Activated naive CD4-positive, alpha-beta T cell treated with anti-CD3 and anti-CD28 coated beads, Interleukin-2, amount 50 U/mL, for 24 hours (primary cell): ENCODE measurements around the gene ANKDD1A.

ENCODE experiments used
- H3K27ac Mint-ChIP-seq: one replicate; pipeline ENCODE4 v1.8.0; 2021; ENCODE audit warnings: mild to moderate bottlenecking, mixed read lengths
- H3K27me3 Mint-ChIP-seq: one replicate; pipeline ENCODE4 v1.8.0; 2021; ENCODE audit warnings: mixed read lengths
- H3K36me3 Mint-ChIP-seq: one replicate; pipeline ENCODE4 v1.8.0; 2021; ENCODE audit warnings: mixed read lengths
- H3K4me1 Mint-ChIP-seq: one replicate; pipeline ENCODE4 v1.8.0; 2021; ENCODE audit warnings: mixed read lengths
- H3K4me3 Mint-ChIP-seq: one replicate; pipeline ENCODE4 v1.8.0; 2021; ENCODE audit warnings: mild to moderate bottlenecking, mixed read lengths
- H3K9me3 Mint-ChIP-seq: one replicate; pipeline ENCODE4 v1.8.0; 2021; ENCODE audit warnings: mixed read lengths

ANKDD1A gene

DNA sequence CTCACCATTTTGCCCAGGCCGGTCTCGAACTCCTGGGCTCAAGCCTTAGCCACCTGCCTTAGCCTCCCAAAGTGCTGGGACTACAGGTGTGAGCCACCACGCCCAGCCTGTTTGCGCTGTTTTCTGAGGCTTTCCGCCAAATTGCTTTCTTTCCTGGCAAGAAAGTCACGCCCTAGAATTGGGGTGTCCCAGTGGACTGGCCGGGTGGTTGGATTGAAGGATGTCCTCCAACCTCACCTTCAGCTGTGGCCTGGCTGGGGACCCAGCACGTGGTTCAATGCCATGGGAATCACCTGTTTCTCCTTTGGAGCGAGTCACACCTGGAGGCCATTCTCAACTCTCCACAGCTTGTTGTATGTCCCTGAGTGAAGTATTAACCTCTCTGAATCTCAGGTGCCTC lies 5.8 kb upstream of the ANKDD1A start:
- no peak overlapping the region for H3K27ac Mint-ChIP-seq
- no peaks in the 10 kb centered on the region for H3K27me3 Mint-ChIP-seq
- H3K9me3 Mint-ChIP-seq: no peaks in the 10 kb centered on the region
- peaks cover 1% of the 10 kb centered on the region for H3K36me3 Mint-ChIP-seq
- H3K4me3 Mint-ChIP-seq: no peak overlapping the region
- peaks cover 41% of the 10 kb centered on the region for H3K4me1 Mint-ChIP-seq

DNA sequence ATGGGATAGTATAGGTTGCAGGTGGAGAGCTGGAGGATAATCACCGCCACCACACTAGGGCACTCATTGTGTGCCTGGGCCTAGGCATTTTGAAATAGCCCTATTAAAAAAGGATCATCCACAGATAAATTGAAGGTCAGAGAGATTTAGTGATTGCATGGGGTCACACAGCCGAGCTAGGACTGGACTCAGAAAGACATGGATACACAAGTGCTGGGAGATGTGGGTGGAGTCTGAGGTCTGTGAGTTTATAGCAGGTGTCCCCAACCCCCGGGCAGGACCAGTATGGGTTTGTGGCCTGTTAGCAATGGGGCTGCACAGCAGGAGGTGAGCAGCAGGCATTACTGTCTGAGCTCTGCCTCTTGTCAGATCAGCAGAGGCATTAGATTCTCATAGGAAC lies 5.3 kb upstream of the ANKDD1A start:
- H3K4me3 Mint-ChIP-seq: no peak overlapping the region
- peaks cover 45% of the 10 kb centered on the region for H3K4me1 Mint-ChIP-seq
- H3K36me3 Mint-ChIP-seq: peaks cover 1% of the 10 kb centered on the region
- no peaks in the 10 kb centered on the region for H3K9me3 Mint-ChIP-seq
- H3K27me3 Mint-ChIP-seq: peaks cover 3% of the 10 kb centered on the region
- no peak overlapping the region for H3K27ac Mint-ChIP-seq

DNA sequence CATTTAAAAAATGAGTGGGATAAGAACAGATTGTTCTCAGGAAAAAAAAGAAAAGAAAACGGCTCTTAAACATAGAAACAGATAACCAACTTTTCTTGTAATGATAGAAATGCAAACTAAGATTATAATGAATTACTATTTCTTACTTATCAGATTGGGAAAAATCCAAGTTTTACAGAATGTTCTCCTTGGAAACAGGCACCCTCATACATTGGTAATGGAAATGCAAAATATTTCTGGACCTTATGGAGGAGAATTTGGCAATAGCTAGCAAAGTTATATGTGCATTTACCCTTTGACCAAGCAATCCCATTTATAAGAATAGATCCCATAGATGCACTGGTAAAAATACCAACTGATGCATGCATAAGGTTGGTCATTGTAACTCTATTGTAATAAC lies 3.7 kb upstream of the ANKDD1A start:
- H3K27me3 Mint-ChIP-seq: peaks cover 3% of the 10 kb centered on the region
- no peak overlapping the region for H3K4me3 Mint-ChIP-seq
- H3K36me3 Mint-ChIP-seq: peaks cover 1% of the 10 kb centered on the region
- H3K4me1 Mint-ChIP-seq: peaks cover 32% of the 10 kb centered on the region
- no peaks in the 10 kb centered on the region for H3K9me3 Mint-ChIP-seq
- H3K27ac Mint-ChIP-seq: no peak overlapping the region

DNA sequence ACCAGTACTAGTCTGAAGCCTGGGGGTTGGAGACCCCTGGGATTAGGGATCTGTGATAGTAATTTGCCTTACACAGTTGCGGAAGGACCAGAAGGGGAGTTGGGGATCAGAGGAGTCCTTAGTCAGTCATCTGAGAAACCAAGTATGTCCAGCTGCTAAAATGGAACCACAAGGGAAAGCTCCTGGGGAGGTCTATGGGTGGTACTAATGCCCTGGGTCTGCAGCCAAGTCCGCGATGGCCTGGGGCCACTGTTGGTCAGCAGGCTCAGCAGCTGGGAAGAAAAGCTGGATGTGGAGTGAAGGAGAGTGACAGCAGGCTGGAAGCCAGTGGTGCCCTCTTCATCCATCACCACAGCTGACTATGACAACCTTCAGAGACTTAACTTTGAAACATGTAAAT lies 2.2 kb upstream of the ANKDD1A start:
- H3K4me1 Mint-ChIP-seq: peaks cover 16% of the 10 kb centered on the region
- H3K27ac Mint-ChIP-seq: no peak overlapping the region
- H3K27me3 Mint-ChIP-seq: peaks cover 3% of the 10 kb centered on the region
- H3K36me3 Mint-ChIP-seq: peaks cover 1% of the 10 kb centered on the region
- no peak overlapping the region for H3K4me3 Mint-ChIP-seq
- no peaks in the 10 kb centered on the region for H3K9me3 Mint-ChIP-seq

DNA sequence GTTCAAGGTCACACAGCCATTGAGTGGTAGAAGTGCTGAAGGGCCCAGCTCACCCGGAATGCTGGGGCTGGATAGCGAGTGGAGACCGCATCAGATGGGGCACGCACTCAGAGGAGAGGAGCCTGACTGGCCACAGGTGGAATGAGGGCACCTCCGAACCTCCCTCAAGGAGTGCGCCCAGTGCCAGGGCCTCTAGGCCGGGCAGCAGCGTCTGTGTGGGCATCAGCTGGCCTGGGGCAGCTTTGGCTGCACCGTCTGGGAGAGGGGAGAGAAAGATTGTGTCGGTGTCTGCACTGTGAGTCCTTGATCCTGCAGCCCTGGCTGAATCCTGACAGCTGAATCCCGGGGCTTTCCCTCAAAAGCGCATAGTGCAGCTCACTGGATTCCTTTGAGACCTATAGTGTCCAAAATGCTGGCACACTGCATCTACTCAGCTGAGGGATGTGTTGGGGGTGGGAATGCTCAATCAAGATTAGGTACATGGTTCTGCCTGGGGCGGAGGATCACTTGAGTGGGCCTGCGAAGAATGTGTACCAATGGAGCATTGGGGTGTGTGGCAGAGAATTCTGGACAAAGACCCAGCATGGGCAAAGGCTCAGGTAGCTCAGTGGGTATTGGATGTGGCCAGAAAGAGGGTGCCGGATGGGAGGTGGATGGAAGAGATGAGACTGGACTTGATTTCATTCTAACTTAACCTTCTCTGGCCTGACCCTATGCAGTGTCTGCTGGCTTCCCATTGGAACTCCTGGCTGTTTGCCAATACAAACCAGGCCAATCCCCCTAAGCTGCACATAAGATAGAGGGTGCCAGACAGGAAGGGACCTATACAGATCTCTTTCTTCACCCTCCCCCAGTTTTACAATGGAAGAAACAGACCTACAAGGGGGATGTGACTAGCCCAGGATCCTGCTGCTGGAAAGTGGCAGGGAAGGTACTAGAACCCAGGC lies 950 bp downstream of the ANKDD1A start:
- Mint-ChIP-seq H3K36me3 (peaks cover 2% of the 10 kb centered on the region), H3K27ac (no peak overlapping the region), H3K4me3 (no peak overlapping the region), H3K27me3 (peaks cover 3% of the 10 kb centered on the region), H3K9me3 (no peaks in the 10 kb centered on the region), H3K4me1 (peaks cover 8% of the 10 kb centered on the region)

DNA sequence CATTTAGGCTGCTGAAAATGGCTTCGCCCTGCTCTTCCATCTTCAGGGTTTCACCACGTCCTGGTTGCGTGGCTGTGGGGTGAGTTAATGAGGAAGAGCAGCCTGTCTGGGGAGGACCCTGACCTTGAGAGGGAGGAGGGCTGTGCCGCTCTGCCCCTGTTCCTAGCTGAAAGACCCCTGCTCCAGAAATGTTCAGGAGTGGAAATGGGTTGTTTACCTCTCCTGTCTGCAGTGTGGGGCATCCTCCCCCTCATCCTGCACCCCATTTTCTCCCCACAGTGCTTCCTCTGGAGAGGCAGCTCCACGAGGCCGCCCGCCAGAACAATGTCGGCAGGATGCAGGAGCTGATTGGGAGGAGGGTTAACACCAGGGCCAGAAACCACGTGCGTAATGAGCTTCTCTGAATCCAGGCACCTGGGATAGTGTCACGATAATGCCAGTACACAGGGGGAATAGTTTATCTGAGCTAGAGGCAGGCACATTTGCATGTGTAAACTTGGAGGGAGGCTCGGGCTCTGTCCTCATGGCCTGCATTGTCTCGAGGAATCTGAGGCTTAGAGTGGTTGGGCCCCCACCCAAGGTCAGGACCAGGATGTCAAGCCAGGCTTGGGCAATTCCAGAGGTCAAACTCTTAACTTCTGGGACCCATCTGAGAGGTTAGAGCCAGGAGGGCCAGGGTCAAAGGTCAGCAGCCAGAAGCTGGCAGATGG lies 4.0 kb downstream of the ANKDD1A start:
- Mint-ChIP-seq H3K27me3 (peaks cover 3% of the 10 kb centered on the region), H3K36me3 (peaks cover 2% of the 10 kb centered on the region), H3K4me3 (no peak overlapping the region), H3K9me3 (no peaks in the 10 kb centered on the region), H3K4me1 (peaks cover 8% of the 10 kb centered on the region), H3K27ac (no peak overlapping the region)

DNA sequence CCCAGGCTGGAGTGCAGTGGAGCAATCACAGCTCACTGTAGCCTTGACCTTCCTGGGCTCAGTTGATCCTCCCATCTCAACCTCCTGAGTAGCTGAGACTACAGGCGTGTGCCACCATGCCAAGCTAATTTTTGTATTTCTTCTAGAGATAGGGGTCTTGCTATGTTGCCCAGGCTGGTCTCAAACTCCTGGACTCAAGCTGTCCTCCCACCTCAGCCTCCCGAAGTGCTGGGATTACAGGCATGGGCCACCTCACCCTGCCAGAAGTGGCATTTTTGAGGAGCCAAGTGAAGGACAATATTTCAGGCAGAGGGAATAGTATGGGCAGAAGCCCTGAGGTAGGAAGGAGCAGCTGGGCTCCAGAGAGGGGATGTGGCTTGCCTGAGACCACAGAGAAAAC lies 4.7 kb downstream of the ANKDD1A start:
- H3K4me3 Mint-ChIP-seq: no peak overlapping the region
- peaks cover 2% of the 10 kb centered on the region for H3K36me3 Mint-ChIP-seq

DNA sequence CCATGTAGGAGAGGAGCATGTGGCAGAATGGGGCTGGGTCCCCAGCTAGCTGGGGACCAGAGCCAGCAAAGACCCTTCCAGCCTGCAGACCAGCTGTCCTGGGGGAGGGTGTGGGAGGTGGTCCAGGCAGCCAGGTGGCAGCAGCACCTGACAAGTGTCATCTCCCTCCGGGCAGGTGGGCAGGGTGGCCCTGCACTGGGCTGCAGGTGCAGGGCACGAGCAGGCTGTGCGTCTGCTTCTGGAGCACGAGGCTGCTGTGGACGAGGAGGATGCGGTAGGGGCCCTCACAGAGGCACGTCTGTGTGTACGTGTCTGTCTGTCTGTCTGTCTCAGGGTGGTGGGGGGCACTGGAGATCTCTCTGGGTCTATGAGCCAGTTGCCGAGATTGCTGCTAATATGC lies 5.5 kb downstream of the ANKDD1A start:
- no peaks in the 10 kb centered on the region for H3K4me1 Mint-ChIP-seq
- H3K4me3 Mint-ChIP-seq: no peak overlapping the region
- H3K27me3 Mint-ChIP-seq: no peaks in the 10 kb centered on the region
- H3K27ac Mint-ChIP-seq: no peak overlapping the region
- H3K9me3 Mint-ChIP-seq: no peaks in the 10 kb centered on the region
- H3K36me3 Mint-ChIP-seq: peaks cover 2% of the 10 kb centered on the region

More for the DNA sequence above, 4.7 kb downstream of the ANKDD1A start:
- Mint-ChIP-seq H3K27me3 (peaks cover under 1% of the 10 kb centered on the region), H3K9me3 (no peaks in the 10 kb centered on the region), H3K4me1 (peaks cover 2% of the 10 kb centered on the region), H3K27ac (no peak overlapping the region)

DNA sequence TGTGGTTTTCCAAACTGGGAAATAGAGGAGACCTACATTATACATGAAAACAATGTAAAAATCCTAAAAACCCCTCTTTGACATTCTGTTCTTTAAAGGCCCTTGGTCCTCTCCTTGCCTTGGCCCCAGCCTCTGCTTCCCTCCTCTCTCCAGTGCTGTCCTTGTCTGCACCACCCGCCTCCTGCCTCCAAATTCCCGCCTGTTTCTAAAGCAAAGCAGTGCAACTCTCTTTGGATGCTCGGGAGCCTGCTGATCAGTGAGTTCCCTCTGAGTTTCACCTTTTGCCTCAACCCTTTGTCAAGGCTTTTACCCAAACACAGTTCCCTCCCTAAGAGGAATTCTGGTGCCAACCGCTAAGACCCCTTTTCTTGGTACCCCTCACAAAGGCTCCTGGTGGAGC lies 8.0 kb downstream of the ANKDD1A start:
- Mint-ChIP-seq H3K27me3 (no peaks in the 10 kb centered on the region), H3K4me3 (no peak overlapping the region), H3K27ac (no peak overlapping the region), H3K9me3 (no peaks in the 10 kb centered on the region), H3K36me3 (peaks cover 2% of the 10 kb centered on the region), H3K4me1 (no peaks in the 10 kb centered on the region)

DNA sequence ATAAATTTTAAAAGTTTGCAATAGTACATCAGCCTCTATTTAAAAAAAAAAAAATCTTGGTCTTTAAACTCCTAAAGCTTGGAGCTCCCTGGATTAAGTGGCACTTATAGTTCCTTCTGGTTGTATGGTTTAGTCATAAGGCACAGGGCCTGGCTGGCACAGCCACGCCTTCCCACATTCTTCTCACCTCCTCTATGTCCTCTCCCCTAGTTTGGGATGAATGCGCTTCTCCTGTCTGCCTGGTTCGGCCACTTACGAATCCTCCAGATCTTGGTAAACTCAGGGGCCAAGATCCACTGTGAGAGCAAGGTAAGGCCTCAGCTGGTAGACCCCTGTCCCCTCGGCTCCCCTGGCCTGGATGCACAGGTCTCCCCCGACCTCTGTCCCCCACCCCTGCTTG lies 10.0 kb downstream of the ANKDD1A start:
- Mint-ChIP-seq H3K27me3 (no peaks in the 10 kb centered on the region), H3K27ac (no peak overlapping the region)

DNA sequence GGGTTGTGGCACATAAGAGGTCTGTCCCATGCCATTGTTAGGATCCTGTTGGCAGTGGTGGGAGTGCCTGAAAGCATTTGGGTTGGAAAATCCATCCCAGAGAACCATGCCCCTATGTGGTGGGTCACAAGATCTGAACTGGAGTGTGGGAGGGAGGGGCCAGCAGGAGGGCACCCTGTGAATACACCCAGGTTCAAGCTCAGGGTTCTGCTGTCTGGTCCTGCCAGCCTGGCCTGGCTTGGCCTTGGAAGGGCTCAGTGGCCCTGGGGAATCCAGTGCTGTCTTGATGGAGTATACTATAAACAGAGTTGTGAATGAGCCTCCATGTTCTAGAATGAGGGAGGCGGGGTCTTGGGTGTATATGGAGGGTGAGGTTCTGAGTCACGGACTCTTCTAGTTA lies 11.8 kb downstream of the ANKDD1A start:
- Mint-ChIP-seq H3K4me1 (no peaks in the 10 kb centered on the region), H3K4me3 (no peak overlapping the region), H3K36me3 (peaks cover 6% of the 10 kb centered on the region), H3K9me3 (no peaks in the 10 kb centered on the region), H3K27ac (no peak overlapping the region), H3K27me3 (no peaks in the 10 kb centered on the region)

More for the DNA sequence above, 10.0 kb downstream of the ANKDD1A start:
- H3K36me3 Mint-ChIP-seq: peaks cover 6% of the 10 kb centered on the region
- H3K9me3 Mint-ChIP-seq: no peaks in the 10 kb centered on the region
- no peaks in the 10 kb centered on the region for H3K4me1 Mint-ChIP-seq
- H3K4me3 Mint-ChIP-seq: no peak overlapping the region

DNA sequence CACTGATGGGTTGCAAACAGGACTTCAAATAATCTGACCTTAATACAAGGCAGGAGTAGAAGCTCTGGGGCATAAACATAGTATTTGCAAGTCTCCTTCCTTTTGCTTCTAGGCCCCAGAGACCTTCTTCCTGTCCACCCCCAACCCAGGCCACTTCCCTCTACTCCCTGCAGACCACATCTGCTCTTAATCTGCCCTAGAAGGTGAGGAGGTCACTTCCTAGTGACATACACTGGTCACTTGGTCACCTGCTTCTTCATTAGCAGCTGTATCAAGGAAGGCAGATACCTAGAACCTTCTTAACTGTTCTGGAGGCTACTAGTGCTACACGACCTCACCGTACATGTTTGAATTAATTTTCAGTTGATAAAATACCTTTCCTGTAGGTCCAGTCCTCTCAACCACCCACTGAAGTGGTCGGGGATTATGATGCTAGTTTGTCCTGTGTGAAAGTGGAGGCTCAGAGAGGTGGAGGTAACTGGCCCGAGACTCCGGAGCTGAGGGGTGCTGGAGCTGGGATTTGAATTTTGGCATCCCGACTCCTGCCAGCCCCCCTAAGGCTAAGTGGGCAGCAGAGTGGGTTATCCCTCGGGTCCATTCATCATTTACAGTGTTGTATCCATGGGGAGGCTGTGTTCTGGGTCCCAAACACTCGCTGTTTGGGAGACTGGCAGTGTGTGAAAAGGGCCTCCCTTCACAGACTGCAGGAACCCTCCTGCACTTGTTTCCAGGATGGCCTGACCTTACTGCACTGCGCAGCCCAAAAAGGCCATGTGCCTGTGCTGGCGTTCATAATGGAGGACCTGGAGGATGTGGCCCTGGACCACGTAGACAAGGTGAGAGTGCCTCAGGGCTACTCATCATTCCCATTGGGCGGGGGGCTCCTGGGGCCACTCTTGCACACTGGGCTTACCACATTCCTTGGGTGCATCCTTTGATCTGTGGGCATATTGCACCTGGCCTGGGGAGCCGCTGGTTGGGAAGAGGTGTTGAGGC lies 13.9 kb downstream of the ANKDD1A start:
- H3K36me3 Mint-ChIP-seq: peaks cover 6% of the 10 kb centered on the region
- H3K9me3 Mint-ChIP-seq: no peaks in the 10 kb centered on the region
- no peak overlapping the region for H3K27ac Mint-ChIP-seq
- H3K4me3 Mint-ChIP-seq: no peak overlapping the region
- no peaks in the 10 kb centered on the region for H3K27me3 Mint-ChIP-seq
- no peaks in the 10 kb centered on the region for H3K4me1 Mint-ChIP-seq

DNA sequence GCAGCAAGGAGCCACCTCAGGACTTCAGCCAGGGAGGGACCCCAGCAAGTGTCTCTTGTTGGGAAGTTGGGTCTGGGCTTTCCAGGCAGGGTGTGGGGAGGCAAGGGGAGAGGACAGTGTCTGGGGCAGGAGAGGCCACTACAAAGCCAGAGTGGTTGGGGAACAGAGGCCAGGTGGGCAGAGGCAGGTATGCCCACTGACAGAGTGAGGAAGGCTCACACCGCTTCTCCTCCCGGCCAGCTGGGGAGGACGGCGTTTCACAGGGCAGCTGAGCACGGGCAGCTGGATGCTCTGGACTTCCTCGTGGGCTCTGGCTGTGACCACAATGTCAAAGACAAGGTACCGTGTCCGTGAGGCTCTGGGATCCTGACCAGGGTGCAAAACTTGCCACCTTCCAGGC lies 15.0 kb downstream of the ANKDD1A start:
- Mint-ChIP-seq H3K4me3 (no peak overlapping the region), H3K36me3 (peaks cover 6% of the 10 kb centered on the region), H3K4me1 (no peaks in the 10 kb centered on the region), H3K27me3 (no peaks in the 10 kb centered on the region), H3K27ac (no peak overlapping the region), H3K9me3 (no peaks in the 10 kb centered on the region)

DNA sequence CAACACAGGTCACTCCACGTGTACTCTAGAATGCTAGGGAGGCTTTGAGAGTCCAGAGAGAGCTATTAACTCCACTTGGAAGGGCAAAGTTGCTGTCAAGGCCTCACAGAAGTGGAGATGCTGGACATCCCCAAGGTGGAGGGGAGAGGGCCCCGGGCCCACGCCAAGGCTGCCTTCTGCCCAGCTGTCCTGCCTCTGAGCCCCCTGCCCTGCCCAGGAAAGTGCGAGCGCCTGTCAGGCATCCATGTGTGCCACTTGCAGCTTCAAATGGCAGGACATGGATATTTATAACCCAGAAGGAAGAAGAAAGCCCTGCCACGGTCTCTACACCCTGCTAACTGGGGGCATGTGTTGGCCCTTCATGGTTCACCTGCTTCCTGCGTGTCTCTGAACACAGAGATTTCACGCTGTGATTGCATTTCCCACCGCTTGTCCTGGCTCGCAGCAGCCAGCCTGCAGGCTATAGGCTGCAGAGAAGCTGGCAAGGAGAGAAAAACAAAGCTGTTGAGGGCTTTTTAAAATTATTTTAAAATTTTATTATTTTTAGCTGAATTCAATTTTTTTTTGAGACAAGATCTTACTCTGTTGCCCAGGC lies 17.0 kb downstream of the ANKDD1A start:
- no peaks in the 10 kb centered on the region for H3K4me1 Mint-ChIP-seq
- no peak overlapping the region for H3K27ac Mint-ChIP-seq
- no peaks in the 10 kb centered on the region for H3K9me3 Mint-ChIP-seq
- H3K27me3 Mint-ChIP-seq: no peaks in the 10 kb centered on the region
- H3K4me3 Mint-ChIP-seq: no peak overlapping the region
- H3K36me3 Mint-ChIP-seq: peaks cover 7% of the 10 kb centered on the region
